Tibial artery (tissue), 4 donors: ENCODE data around the gene ATP13A1.

ENCODE experiments used
- DNase-seq, 2 donors: peaks; one replicate each; pipeline ENCODE4 v3.0.0-alpha.2; 2019
- H3K27ac ChIP-seq, 2 donors: fragments of 200-600 bp; sonication (generic) in 1 of 2; 1 replicate in 1 of 2; 2 replicates in 1 of 2; pipeline ENCODE4 v1.5.1; 2018 to 2019; ENCODE audit warnings: mild to moderate bottlenecking in 1 of 2
- H3K27me3 ChIP-seq, 2 donors: fragments of 200-600 bp; sonication (generic) in 1 of 2; one replicate each; pipeline versions ENCODE4 v1.5.1 to v1.6.0; 2016 to 2019
- H3K36me3 ChIP-seq, 3 donors: fragments of 200-600 bp; sonication (generic) in 2 of 3; one replicate each; pipeline ENCODE4 v1.5.1; 2016 to 2019; ENCODE audit warnings: mild to moderate bottlenecking in 2 of 3
- H3K4me1 ChIP-seq, 4 donors: fragments of 200-600 bp; sonication (generic) in 2 of 4; 1 replicate in 3 of 4; 2 replicates in 1 of 4; pipeline ENCODE4 v1.5.1; 2016 to 2019
- H3K4me3 ChIP-seq, 2 donors: fragments of 200-600 bp; sonication (generic) in 1 of 2; 1 replicate in 1 of 2; 2 replicates in 1 of 2; pipeline ENCODE4 v1.5.1; 2018 to 2019; ENCODE audit warnings: mild to moderate bottlenecking in 2 of 2
- H3K9me3 ChIP-seq, 3 donors: fragments of 200-600 bp; sonication (generic) in 1 of 3; one replicate each; pipeline ENCODE4 v1.5.1; 2016 to 2019
- intact Hi-C: fragments of 100-400 bp; cut with DNase I; formaldehyde crosslinking; loops from one replicate; pipeline ENCODE4 v1.15.0; 2023; ENCODE audit warnings: low total_unique reads
- TF ChIP-seq, protein P1 (sequence below), 2 experiments: fragments of 200-600 bp in 1 of 2; fragments of 450-650 bp in 1 of 2; IDR thresholded peaks; one replicate each; pipeline ENCODE4 v1.5.1; 2017 to 2019; ENCODE audit warnings: antibody characterized with exemption in 2 of 2, mild to moderate bottlenecking in 1 of 2, moderate library complexity in 1 of 2

ATP13A1 gene

DNA sequence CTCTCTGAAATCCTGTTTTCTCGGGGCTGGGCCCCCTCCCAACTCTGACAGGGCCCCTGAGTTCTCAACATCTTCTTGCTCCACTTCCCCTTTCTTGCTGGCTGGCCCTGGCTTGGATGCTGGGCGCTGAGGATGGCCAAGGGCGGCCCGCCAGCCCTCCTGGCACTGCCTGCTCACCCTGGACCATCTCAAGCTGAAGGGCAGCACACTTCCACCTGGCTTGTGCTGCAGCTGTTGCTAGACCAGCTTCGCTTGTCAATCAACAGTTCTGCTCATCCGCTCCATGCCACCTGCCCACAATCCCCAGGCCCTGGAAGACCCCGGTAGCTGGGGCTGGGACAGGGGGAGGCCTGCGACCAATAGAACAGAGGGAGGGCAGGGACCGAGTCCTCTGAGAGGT is 13.1 kb downstream of the ATP13A1 start:
- no peak for DNase-seq
- H3K9me3 ChIP-seq: no peaks in the 10 kb centered on the region
- H3K4me1 ChIP-seq: no peaks in the 10 kb centered on the region
- intact Hi-C loops: no loop called here
- H3K4me3 ChIP-seq: no peak overlapping the region
- peaks cover 88 to 100% (median 93%) of the 10 kb centered on the region in 3 donors for H3K36me3 ChIP-seq
- TF ChIP-seq, protein P1, sequence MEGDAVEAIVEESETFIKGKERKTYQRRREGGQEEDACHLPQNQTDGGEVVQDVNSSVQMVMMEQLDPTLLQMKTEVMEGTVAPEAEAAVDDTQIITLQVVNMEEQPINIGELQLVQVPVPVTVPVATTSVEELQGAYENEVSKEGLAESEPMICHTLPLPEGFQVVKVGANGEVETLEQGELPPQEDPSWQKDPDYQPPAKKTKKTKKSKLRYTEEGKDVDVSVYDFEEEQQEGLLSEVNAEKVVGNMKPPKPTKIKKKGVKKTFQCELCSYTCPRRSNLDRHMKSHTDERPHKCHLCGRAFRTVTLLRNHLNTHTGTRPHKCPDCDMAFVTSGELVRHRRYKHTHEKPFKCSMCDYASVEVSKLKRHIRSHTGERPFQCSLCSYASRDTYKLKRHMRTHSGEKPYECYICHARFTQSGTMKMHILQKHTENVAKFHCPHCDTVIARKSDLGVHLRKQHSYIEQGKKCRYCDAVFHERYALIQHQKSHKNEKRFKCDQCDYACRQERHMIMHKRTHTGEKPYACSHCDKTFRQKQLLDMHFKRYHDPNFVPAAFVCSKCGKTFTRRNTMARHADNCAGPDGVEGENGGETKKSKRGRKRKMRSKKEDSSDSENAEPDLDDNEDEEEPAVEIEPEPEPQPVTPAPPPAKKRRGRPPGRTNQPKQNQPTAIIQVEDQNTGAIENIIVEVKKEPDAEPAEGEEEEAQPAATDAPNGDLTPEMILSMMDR (IDR thresholded peaks at IDR 0.05): no peak
- no peaks in the 10 kb centered on the region for H3K27me3 ChIP-seq
- H3K27ac ChIP-seq: no peak overlapping the region

DNA sequence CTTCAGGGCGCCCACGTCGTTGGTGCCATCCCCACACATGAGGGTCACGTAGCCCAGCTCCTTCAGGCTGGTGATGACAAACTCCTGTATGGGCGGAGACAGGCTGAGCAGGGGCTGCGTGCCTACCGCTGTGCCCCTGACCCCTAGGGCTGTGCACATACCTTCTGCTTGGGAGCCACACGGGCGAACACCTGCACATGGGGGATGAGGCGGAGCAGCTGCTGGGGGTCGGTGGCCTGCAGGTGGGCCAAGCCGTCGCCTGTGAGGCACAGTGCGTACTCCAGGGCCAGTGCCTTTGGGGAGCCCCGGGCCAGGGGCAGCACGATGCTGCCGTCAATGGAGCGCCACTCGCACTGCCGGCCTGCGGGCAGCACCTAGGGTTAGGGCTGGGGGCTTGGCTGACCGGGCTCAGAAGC is 13.9 kb downstream of the ATP13A1 start:
- TF ChIP-seq, protein P1 (IDR thresholded peaks at IDR 0.05): no peak
- H3K9me3 ChIP-seq: no peaks in the 10 kb centered on the region
- no peak overlapping the region for H3K27ac ChIP-seq
- no peak overlapping the region for H3K4me3 ChIP-seq
- H3K27me3 ChIP-seq: no peaks in the 10 kb centered on the region
- intact Hi-C loops: no loop called here
- no peak for DNase-seq
- peaks cover 84 to 99% (median 91%) of the 10 kb centered on the region in 3 donors for H3K36me3 ChIP-seq
- H3K4me1 ChIP-seq: no peaks in the 10 kb centered on the region

DNA sequence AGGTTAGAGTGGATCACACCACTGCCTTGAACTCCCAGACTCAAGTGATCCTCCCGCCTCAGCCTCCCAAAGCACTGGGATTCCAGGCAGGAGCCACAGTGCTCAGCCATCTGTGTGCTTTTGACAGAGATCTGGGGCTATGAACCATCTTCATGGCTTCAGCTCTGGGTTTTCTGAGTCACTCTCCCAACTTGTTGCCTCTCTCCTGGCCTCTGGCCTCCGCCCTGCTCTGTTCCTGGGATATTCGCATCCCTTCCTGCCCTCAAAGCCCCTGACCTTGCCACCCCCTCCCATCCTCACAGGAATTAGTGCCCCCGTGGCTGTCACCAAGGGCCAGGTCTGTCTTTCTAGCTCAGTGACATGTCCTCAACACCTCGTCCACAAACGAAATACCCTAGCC is 14.3 kb downstream of the ATP13A1 start:
- Histone ChIP-seq H3K4me1 (peaks cover 0 to under 1% (median 0%) of the 10 kb centered on the region in 4 donors), H3K27me3 (no peaks in the 10 kb centered on the region), H3K27ac (no peak overlapping the region), H3K36me3 (peaks cover 79 to 94% (median 87%) of the 10 kb centered on the region in 3 donors), H3K4me3 (no peak overlapping the region), H3K9me3 (no peaks in the 10 kb centered on the region)
- DNase-seq: no peak
- intact Hi-C loops: no loop called here
- TF ChIP-seq, protein P1 (IDR thresholded peaks at IDR 0.05): no peak

DNA sequence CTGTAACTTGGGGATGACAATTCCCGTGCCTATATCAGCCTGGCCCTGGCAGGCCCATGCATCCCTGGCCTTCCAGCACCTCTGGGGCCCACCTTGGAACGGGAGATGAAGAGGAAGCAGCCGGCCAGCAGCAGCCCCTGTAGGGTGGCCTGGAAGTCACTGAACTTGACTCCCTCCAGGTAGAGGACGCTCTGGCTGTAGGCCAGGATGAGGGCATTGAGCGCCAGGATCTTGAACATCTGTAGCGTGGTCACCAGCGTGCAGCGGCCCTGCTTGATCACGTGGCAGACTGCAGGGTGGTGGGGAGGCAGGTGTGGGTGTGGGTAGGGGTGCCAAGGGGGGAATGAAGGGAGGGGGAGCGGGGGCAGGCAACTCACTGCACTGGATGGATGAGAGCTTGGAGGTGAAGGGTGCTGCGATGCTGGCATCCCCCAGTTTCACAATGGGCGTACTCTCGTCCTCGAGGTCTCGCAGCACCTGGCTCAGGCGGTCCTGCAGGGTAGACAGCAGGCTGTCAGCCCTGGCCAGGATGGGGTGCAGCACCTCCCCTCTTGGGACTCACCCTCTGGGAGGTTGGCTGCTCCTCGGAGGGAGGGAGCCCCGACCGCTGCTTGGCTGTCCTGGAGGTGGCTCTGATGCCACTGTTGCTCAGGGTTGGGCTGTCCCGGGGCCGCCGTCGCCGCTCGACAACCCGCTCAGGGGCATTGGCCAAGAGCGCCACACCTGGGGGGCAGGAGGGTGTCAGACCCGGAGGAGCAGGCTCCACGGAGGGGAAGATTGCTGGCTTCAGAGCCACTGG is 16.2 kb downstream of the ATP13A1 start:
- H3K4me1 ChIP-seq: peaks cover 0 to 14% (median 8%) of the 10 kb centered on the region in 4 donors
- H3K27me3 ChIP-seq: no peaks in the 10 kb centered on the region
- no peak overlapping the region for H3K4me3 ChIP-seq
- no peak for DNase-seq
- no peaks in the 10 kb centered on the region for H3K9me3 ChIP-seq
- H3K27ac ChIP-seq: no peak overlapping the region
- peaks cover 60 to 75% (median 68%) of the 10 kb centered on the region in 3 donors for H3K36me3 ChIP-seq
- TF ChIP-seq, protein P1 (IDR thresholded peaks at IDR 0.05): no peak
- intact Hi-C loops: no loop called here

DNA sequence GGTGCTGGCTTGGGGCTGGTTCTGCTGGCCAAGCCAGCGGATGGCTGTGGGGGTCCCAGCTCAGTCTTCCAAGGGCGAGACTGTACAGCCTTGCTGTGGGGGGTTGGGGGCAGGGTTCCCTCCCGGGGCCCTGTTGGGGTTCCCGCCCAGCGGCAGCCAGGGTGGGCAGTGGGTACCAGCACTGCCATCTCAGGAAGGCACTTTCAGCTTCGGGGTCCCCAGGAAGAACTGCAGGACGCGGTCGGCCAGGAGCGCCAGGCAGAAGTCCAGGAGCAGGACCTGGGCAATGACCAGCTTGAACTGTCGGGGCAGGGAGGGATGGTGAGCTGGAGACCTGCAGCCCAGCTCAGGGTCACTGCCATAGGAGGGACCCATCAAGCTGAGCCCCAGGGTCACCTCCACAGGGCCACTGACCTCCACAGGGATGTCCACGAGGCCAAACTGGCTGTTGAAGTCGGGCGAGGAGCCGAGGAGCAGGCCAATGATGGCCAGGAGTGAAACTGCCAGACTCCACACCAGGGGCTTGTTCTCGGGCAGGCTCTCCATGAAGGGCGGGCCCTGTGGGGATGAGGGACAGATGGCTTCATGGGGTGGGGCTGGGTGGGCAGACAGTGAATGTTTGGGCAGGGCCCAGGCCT is 18.1 kb downstream of the ATP13A1 start:
- Histone ChIP-seq H3K27ac (no peak overlapping the region), H3K36me3 (peaks cover 41 to 56% (median 49%) of the 10 kb centered on the region in 3 donors), H3K4me3 (no peak overlapping the region), H3K27me3 (no peaks in the 10 kb centered on the region), H3K4me1 (peaks cover 0 to 14% (median 8%) of the 10 kb centered on the region in 4 donors), H3K9me3 (no peaks in the 10 kb centered on the region)
- intact Hi-C loops: no loop called here
- DNase-seq: no peak
- TF ChIP-seq, protein P1 (IDR thresholded peaks at IDR 0.05): no peak
